ENCODE data around the gene MYO10.
"Not testable (repeated sequence)": the region's sequence is repeated elsewhere in the genome, so short reads cannot be mapped to it uniquely, and the experiment has no call there.

Gene MYO10

GRCh38 chr5:16777432-16777831 is 158.7 kb downstream of the MYO10 start:
- DNase-seq = no peak

GRCh38 chr5:16776611-16777251 is 159.4 kb downstream of the MYO10 start:
- no peak for DNase-seq

- DNase-seq = no peak
Measured at GRCh38 chr5:16774806-16775205, 161.3 kb downstream of the MYO10 start.

- no peak for DNase-seq
Measured at GRCh38 chr5:16773991-16774390, 162.1 kb downstream of the MYO10 start.

- DNase-seq = no peak
Measured at GRCh38 chr5:16772556-16772955, 163.5 kb downstream of the MYO10 start.

GRCh38 chr5:16768184-16768583 is 167.9 kb downstream of the MYO10 start:
- DNase-seq = no peak

GRCh38 chr5:16763211-16763610 is 172.9 kb downstream of the MYO10 start:
- no peak for DNase-seq

GRCh38 chr5:16759147-16759773 is 176.8 kb downstream of the MYO10 start:
- DNase-seq = no peak

GRCh38 chr5:16757989-16758501 is 178.0 kb downstream of the MYO10 start:
- no peak for DNase-seq

GRCh38 chr5:16757577-16757976 is 178.5 kb downstream of the MYO10 start:
- not testable (repeated sequence) for DNase-seq

- DNase-seq = no peak
Measured at GRCh38 chr5:16757146-16757545, 178.9 kb downstream of the MYO10 start.

- no peak for DNase-seq
Measured at GRCh38 chr5:16756692-16757091, 179.4 kb downstream of the MYO10 start.

- DNase-seq = no peak
Measured at GRCh38 chr5:16755641-16756040, 180.4 kb downstream of the MYO10 start.

- no peak for DNase-seq
Measured at GRCh38 chr5:16754601-16755000, 181.5 kb downstream of the MYO10 start.

- DNase-seq = no peak
Measured at GRCh38 chr5:16754086-16754485, 182.0 kb downstream of the MYO10 start.

GRCh38 chr5:16750445-16750844 is 185.6 kb downstream of the MYO10 start:
- DNase-seq = no peak

GRCh38 chr5:16749626-16750025 is 186.5 kb downstream of the MYO10 start:
- DNase-seq = no peak

GRCh38 chr5:16744164-16744880 is 191.8 kb downstream of the MYO10 start:
- no peak for DNase-seq

GRCh38 chr5:16742938-16743337 is 193.2 kb downstream of the MYO10 start:
- no peak for DNase-seq

GRCh38 chr5:16740811-16741392 is 195.2 kb downstream of the MYO10 start:
- no peak for DNase-seq

- DNase-seq = no peak
Measured at GRCh38 chr5:16740066-16740810, 195.8 kb downstream of the MYO10 start.

- DNase-seq = not testable (repeated sequence)
Measured at GRCh38 chr5:16738393-16738792, 197.7 kb downstream of the MYO10 start.
